ENCODE results near the gene EXOC6B.

Gene EXOC6B

DNA sequence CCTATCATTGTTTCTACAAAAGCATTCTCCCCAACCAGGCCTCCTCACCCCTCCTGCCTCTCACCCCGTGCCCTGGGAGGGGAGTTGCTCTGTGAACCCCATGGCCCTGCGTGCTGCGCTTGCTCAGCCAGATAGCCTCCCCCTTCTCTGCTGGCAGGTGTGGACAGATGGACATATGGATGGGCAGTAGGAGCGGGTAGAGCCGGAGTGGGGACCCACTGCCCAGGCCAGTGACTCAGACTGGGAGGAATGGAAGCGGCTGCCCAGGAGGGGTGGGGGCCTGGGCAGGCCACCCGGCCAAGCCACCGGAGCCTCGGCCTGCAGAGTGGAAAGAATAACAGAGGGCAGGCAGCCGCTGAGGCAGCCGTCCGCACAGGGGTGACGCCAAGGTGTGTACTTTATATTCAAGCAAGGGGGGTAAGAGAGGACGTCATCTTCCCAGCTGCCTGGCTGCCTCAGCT, 686.9 kb downstream of the EXOC6B start:
- no peak for DNase-seq (ENCODE audit: low read depth, low spot score)
- Histone ChIP-seq H3K4me3 (no peak overlapping the region), H3K27ac (no peak overlapping the region), H3K9me3 (ENCODE audit: low read depth, low read length) (no peaks in the 10 kb centered on the region), H3K36me3 (ENCODE audit: insufficient read depth, low read length) (peaks cover 23% of the 10 kb centered on the region; the same call in 1 of the 2 replicates), H3K9ac (ENCODE audit: insufficient read length) (no peak overlapping the region)
- TF ChIP-seq POLR2AphosphoS5 (IDR thresholded peaks at IDR 0.05; ENCODE audit: borderline replicate concordance, low read depth, low read length) (no peak), FOXP2 (optimal IDR thresholded peaks at IDR 0.05; ENCODE audit: control extremely low read depth, extremely low read length, insufficient read depth) (no peak), EZH2 (IDR thresholded peaks at IDR 0.05) (no peak)

DNA sequence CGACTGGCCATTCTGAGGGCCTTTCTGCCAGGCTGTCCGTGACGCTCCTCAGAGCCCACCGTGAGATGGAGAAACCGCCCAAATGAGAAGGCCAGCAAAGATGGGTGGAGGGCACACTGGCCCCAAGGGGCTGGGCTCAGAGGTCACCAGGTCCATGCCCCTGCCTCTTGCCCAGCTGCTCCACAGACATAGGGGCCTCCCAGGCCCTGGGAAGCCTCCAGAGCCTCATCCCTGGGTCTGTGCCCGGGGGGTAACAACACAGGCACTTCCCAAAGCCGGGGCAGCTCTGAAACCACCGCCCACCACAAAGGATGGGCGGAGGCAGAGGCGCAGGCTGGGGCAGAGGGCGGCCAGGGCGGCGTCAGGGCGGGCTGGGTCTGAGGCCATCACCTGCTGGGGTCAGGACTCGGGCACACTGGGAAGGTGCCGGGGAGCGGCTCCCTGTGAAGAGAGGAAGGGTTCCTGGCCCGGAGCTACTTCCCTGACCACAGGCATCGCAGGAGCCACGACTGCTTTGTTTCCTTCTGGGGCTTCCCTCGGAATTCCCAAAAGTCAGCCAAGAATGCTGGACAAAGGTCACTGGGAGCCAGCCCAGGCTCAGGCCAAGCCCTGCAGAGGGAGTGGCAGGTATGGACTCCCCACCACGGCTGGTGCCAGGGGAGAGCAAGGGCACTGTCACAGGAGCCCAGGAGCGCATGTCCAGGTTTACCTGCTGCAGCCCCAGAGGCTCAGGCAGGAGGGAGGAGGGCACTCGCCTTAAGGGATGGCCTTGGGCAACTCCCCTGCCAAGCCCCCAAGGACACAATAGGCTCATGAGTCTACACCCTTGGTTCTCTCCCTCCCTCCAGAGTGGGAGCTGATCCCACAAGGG, 687.6 kb downstream of the EXOC6B start:
- no peak for DNase-seq (ENCODE audit: low read depth, low spot score)
- TF ChIP-seq POLR2AphosphoS5 (IDR thresholded peaks at IDR 0.05; ENCODE audit: borderline replicate concordance, low read depth, low read length) (no peak), FOXP2 (optimal IDR thresholded peaks at IDR 0.05; ENCODE audit: control extremely low read depth, extremely low read length, insufficient read depth) (no peak), EZH2 (IDR thresholded peaks at IDR 0.05) (no peak)
- Histone ChIP-seq H3K9me3 (ENCODE audit: low read depth, low read length) (no peaks in the 10 kb centered on the region), H3K4me3 (no peak overlapping the region), H3K27ac (no peak overlapping the region), H3K9ac (ENCODE audit: insufficient read length) (no peak overlapping the region), H3K36me3 (ENCODE audit: insufficient read depth, low read length) (peaks cover 30% of the 10 kb centered on the region; the same call in 1 of the 2 replicates)

- no peak for DNase-seq (ENCODE audit: low read depth, low spot score)
- H3K36me3 ChIP-seq (ENCODE audit: insufficient read depth, low read length), result peaks cover 37% of the 10 kb centered on the region; the same call in 1 of the 2 replicates
- H3K9me3 ChIP-seq (ENCODE audit: low read depth, low read length), result no peaks in the 10 kb centered on the region
- H3K27ac ChIP-seq, result no peak overlapping the region
- no peak overlapping the region for H3K9ac ChIP-seq (ENCODE audit: insufficient read length)
- TF ChIP-seq EZH2 (IDR thresholded peaks at IDR 0.05) (no peak), POLR2AphosphoS5 (IDR thresholded peaks at IDR 0.05; ENCODE audit: borderline replicate concordance, low read depth, low read length) (no peak), FOXP2 (optimal IDR thresholded peaks at IDR 0.05; ENCODE audit: control extremely low read depth, extremely low read length, insufficient read depth) (no peak)
- no peak overlapping the region for H3K4me3 ChIP-seq
Observed at GRCh38 chr2:72137498-72138010, 688.3 kb downstream of the EXOC6B start.

DNA sequence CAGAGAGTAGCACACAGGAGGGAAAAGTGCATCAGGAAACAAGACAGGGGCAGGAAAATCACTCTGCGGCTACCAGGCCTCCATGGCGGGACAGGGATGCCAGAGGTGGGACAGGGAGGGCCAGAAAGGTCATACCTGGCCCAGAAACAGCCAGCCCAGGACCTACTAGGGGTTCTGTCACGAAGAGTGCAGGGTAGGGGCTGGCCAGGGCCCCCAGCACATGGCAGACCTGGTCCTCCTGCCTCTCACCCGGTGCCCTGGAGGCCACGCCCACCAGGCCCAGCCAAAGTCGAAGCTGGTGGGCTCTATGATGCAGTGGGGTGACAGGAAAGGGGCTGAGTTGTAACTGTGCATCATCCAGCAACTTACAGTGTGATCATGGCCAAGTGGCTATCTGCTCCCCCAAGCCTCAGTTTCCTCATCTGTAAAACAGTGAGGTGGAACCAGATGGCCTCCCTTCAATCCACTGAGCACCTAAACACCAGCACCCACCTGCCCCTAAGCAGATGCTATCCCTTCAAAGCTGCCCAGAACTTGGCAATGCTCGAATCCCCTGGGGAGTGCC, 688.8 kb downstream of the EXOC6B start:
- H3K9ac ChIP-seq (ENCODE audit: insufficient read length), result no peak overlapping the region
- DNase-seq (ENCODE audit: low read depth, low spot score), result no peak
- H3K9me3 ChIP-seq (ENCODE audit: low read depth, low read length), result no peaks in the 10 kb centered on the region
- no peak overlapping the region for H3K27ac ChIP-seq
- no peak overlapping the region for H3K4me3 ChIP-seq
- H3K36me3 ChIP-seq (ENCODE audit: insufficient read depth, low read length), result peaks cover 42% of the 10 kb centered on the region
- TF ChIP-seq POLR2AphosphoS5 (IDR thresholded peaks at IDR 0.05; ENCODE audit: borderline replicate concordance, low read depth, low read length) (no peak), EZH2 (IDR thresholded peaks at IDR 0.05) (no peak), FOXP2 (optimal IDR thresholded peaks at IDR 0.05; ENCODE audit: control extremely low read depth, extremely low read length, insufficient read depth) (no peak)

DNA sequence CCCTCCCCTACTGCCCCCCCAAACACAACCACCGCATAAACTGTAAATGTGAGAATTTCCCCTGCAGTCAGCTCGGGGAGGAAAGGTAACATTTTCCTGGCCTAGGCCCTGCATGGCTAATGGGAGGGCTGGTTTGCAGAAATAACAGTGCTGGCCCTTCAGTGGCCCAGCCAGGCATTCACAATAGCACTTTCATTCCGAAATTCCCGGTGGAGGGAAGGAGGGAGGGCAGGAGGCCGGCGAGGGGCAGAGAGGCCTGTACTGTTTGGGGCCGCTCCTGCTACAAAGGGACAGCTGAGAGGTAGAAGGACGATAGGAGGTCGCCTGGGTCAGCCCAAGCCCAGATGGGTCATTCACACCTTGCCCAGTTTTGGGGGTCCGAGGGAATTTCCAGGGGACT, 689.5 kb downstream of the EXOC6B start:
- no peak overlapping the region for H3K4me3 ChIP-seq
- no peak for DNase-seq (ENCODE audit: low read depth, low spot score)
- TF ChIP-seq POLR2AphosphoS5 (IDR thresholded peaks at IDR 0.05; ENCODE audit: borderline replicate concordance, low read depth, low read length) (no peak), EZH2 (IDR thresholded peaks at IDR 0.05) (no peak), FOXP2 (optimal IDR thresholded peaks at IDR 0.05; ENCODE audit: control extremely low read depth, extremely low read length, insufficient read depth) (no peak)
- H3K9ac ChIP-seq (ENCODE audit: insufficient read length), result no peak overlapping the region
- peaks cover 42% of the 10 kb centered on the region for H3K36me3 ChIP-seq (ENCODE audit: insufficient read depth, low read length)
- H3K9me3 ChIP-seq (ENCODE audit: low read depth, low read length), result no peaks in the 10 kb centered on the region
- H3K27ac ChIP-seq, result no peak overlapping the region

- no peak overlapping the region for H3K27ac ChIP-seq
- TF ChIP-seq FOXP2 (optimal IDR thresholded peaks at IDR 0.05; ENCODE audit: control extremely low read depth, extremely low read length, insufficient read depth) (no peak), EZH2 (IDR thresholded peaks at IDR 0.05) (no peak), POLR2AphosphoS5 (IDR thresholded peaks at IDR 0.05; ENCODE audit: borderline replicate concordance, low read depth, low read length) (no peak)
- DNase-seq (ENCODE audit: low read depth, low spot score), result no peak
- no peaks in the 10 kb centered on the region for H3K9me3 ChIP-seq (ENCODE audit: low read depth, low read length)
- H3K9ac ChIP-seq (ENCODE audit: insufficient read length), result no peak overlapping the region
- H3K4me3 ChIP-seq, result no peak overlapping the region
- H3K36me3 ChIP-seq (ENCODE audit: insufficient read depth, low read length), result peaks cover 42% of the 10 kb centered on the region
Observed at GRCh38 chr2:72135921-72136320, 689.9 kb downstream of the EXOC6B start.

GRCh38 chr2:72134997-72135800, 690.6 kb downstream of the EXOC6B start:
- Histone ChIP-seq H3K9me3 (ENCODE audit: low read depth, low read length) (no peaks in the 10 kb centered on the region), H3K36me3 (ENCODE audit: insufficient read depth, low read length) (peaks cover 42% of the 10 kb centered on the region), H3K27ac (no peak overlapping the region), H3K4me3 (no peak overlapping the region), H3K9ac (ENCODE audit: insufficient read length) (no peak overlapping the region)
- TF ChIP-seq FOXP2 (optimal IDR thresholded peaks at IDR 0.05; ENCODE audit: control extremely low read depth, extremely low read length, insufficient read depth), result no peak
- TF ChIP-seq POLR2AphosphoS5 (IDR thresholded peaks at IDR 0.05; ENCODE audit: borderline replicate concordance, low read depth, low read length), result no peak
- no peak for TF ChIP-seq EZH2 (IDR thresholded peaks at IDR 0.05)
- DNase-seq (ENCODE audit: low read depth, low spot score), result no peak

Measured in SK-N-MC (cell line).